Endothelial cell of umbilical vein (primary cell): Measurements from ENCODE around the gene RASAL1. TPM values are rescaled to one million over a fixed set of nuclear protein-coding genes. Genes with fewer than 3 reads are reported as not detected.

Experiments
- BruUV-seq: library from RNA; stranded (reverse); fragments of 400-500 nt; replicated peaks from 2 replicates; lab custom pipeline; 2021; lab: Mats Ljungman, UMichigan
- CTCF ChIA-PET: fragments of 300-600, 350-600 bp; sonication (Branson Sonifier 250); formaldehyde crosslinking; loops from one replicate; lab custom pipeline; 2021; ENCODE audit warnings: antibody characterized with exemption, inconsistent platforms; lab: Charles Lee
- POLR2A ChIA-PET: fragments of 300-600, 350-600 bp; sonication (Branson Sonifier 250); formaldehyde crosslinking; loops from one replicate; lab custom pipeline; 2021; ENCODE audit warnings: antibody characterized with exemption, inconsistent platforms; lab: Charles Lee
- DNase-seq: peaks from one replicate; pipeline ENCODE4 v3.0.0-alpha.2; 2011; ENCODE audit warnings: low read depth, low spot score
- FAIRE-seq: peaks from 2 replicates; lab custom pipeline; 2011; peaks lifted over from hg19 to GRCh38; lab: Jason Lieb, UNC
- H2AFZ ChIP-seq: 2 replicates; pipeline ENCODE4 v1.6.0; 2012; ENCODE audit warnings: low read depth, low read length, control low read depth, inconsistent platforms
- H3K27ac ChIP-seq: 2 replicates; pipeline ENCODE4 v1.5.1; 2011; ENCODE audit warnings: low read depth, mild to moderate bottlenecking, control low read depth, low read length, moderate library complexity; ENCODE audit not compliant: insufficient read depth
- H3K27me3 ChIP-seq, 2 experiments: 2 replicates each; pipeline versions ENCODE4 v1.6.0 to v1.6.1; 2011; ENCODE audit warnings: low read length in 2 of 2, mixed read lengths in 1 of 2; ENCODE audit not compliant: control insufficient read depth in 2 of 2, insufficient read depth in 2 of 2
- H3K36me3 ChIP-seq, 2 experiments: 2 replicates in 1 of 2; 3 replicates in 1 of 2; pipeline ENCODE4 v1.5.1; 2011; ENCODE audit warnings: low read length in 2 of 2, mild to moderate bottlenecking in 1 of 2, moderate library complexity in 1 of 2; ENCODE audit not compliant: control insufficient read depth in 2 of 2, insufficient read depth in 2 of 2; ENCODE audit errors: extremely low read depth in 1 of 2
- H3K4me1 ChIP-seq: 3 replicates; pipeline ENCODE4 v1.5.1; 2011; ENCODE audit warnings: mild to moderate bottlenecking, low read length; ENCODE audit not compliant: control insufficient read depth, insufficient read depth; ENCODE audit errors: extremely low read depth
- H3K4me2 ChIP-seq: 2 replicates; pipeline ENCODE4 v1.6.1; 2011; ENCODE audit warnings: low read length, control low read depth, mixed read lengths; ENCODE audit not compliant: insufficient read depth
- H3K4me3 ChIP-seq, 3 experiments: fragments of 200-600 bp in 1 of 3; sonication (generic), shearing (Covaris generic) in 1 of 3; replicated peaks in 1 of 3; 2 replicates each; pipeline ENCODE4 v1.5.1; 2011 to 2016; ENCODE audit warnings: control low read depth in 3 of 3, low read length in 3 of 3, mild to moderate bottlenecking in 2 of 3, inconsistent platforms in 1 of 3, low read depth in 1 of 3, moderate library complexity in 1 of 3; ENCODE audit not compliant: insufficient read depth in 1 of 3
- H3K79me2 ChIP-seq: 2 replicates; pipeline ENCODE4 v1.6.0; 2012; ENCODE audit warnings: low read length, inconsistent platforms; ENCODE audit not compliant: control insufficient read depth, insufficient read depth
- H3K9ac ChIP-seq: replicated peaks from 2 replicates; pipeline ENCODE3; 2011; ENCODE audit warnings: low read length, control low read depth; ENCODE audit not compliant: insufficient read depth; ENCODE audit errors: extremely low read depth
- H3K9me1 ChIP-seq: replicated peaks from 3 replicates; pipeline ENCODE4 v1.6.0; 2011; ENCODE audit warnings: mild to moderate bottlenecking, low read length; ENCODE audit not compliant: control insufficient read depth, insufficient read depth; ENCODE audit errors: extremely low read depth
- H3K9me3 ChIP-seq: replicated peaks from 2 replicates; pipeline ENCODE4 v1.5.1; 2012; ENCODE audit warnings: low read length, inconsistent platforms; ENCODE audit not compliant: control insufficient read depth, insufficient read depth
- H4K20me1 ChIP-seq: replicated peaks from 2 replicates; pipeline ENCODE3; 2011; ENCODE audit warnings: mild to moderate bottlenecking, low read length; ENCODE audit not compliant: control insufficient read depth, insufficient read depth; ENCODE audit errors: extremely low read depth
- EZH2 ChIP-seq: IDR thresholded peaks from 2 replicates; pipeline ENCODE4 v1.6.1; 2012; ENCODE audit warnings: borderline replicate concordance, low read depth, mild to moderate bottlenecking, moderate library complexity, low read length, inconsistent platforms; ENCODE audit not compliant: severe bottlenecking
- FOS ChIP-seq: IDR thresholded peaks from 2 replicates; pipeline ENCODE4 v1.6.1; 2011; ENCODE audit warnings: mild to moderate bottlenecking, low read length, moderate library complexity, borderline replicate concordance; ENCODE audit not compliant: insufficient read depth
- GATA2 ChIP-seq: IDR thresholded peaks from 2 replicates; pipeline ENCODE4 v1.7.0; 2011; ENCODE audit warnings: low read depth, mild to moderate bottlenecking, moderate library complexity, mixed read lengths, low read length; ENCODE audit not compliant: insufficient read length, insufficient read depth
- JUN ChIP-seq: IDR thresholded peaks from 2 replicates; pipeline ENCODE4 v1.6.1; 2011; ENCODE audit warnings: borderline replicate concordance, low read depth; ENCODE audit not compliant: insufficient read length, insufficient read depth
- MAX ChIP-seq: IDR thresholded peaks from 2 replicates; pipeline ENCODE4 v1.6.1; 2011; ENCODE audit not compliant: insufficient read depth, insufficient read length
- MYC ChIP-seq: IDR thresholded peaks from one replicate; pipeline ENCODE4 v1.6.1; 2011; ENCODE audit warnings: mild to moderate bottlenecking, low read depth, low read length
- POLR2A ChIP-seq: IDR thresholded peaks from 2 replicates; pipeline ENCODE4 v1.6.1; 2012; ENCODE audit warnings: low read depth, mild to moderate bottlenecking, control low read depth, low read length
- POLR2AphosphoS5 ChIP-seq: IDR thresholded peaks from 2 replicates; pipeline ENCODE4 v1.6.1; 2012; ENCODE audit warnings: low read depth, mild to moderate bottlenecking, control low read depth, low read length, moderate library complexity; ENCODE audit not compliant: insufficient read depth
- dilution Hi-C: fragments of 300-500 bp; cut with MboI; formaldehyde crosslinking; loops from one replicate; pipeline ENCODE4 v1.15.0; 2019; ENCODE audit warnings: low sequenced_read_pairs; ENCODE audit not compliant: extremely low pct_ligation_motif_present
- intact Hi-C: fragments of 100-400 bp; cut with micrococcal nuclease; formaldehyde crosslinking; loops from one replicate; pipeline ENCODE4 v1.10.0; 2022
- polyA plus RNA-seq, 4 experiments: library from polyadenylated mRNA; depleted of rRNA in 3 of 4; stranded (reverse) in 3 of 4; unstranded in 1 of 4; fragments of >200 nt; gene quantifications; 2 replicates each; pipeline versions ENCODE4 v1.2.1 to v1.2.3, GENCODE V29; 2011 to 2012; ENCODE audit warnings: missing spikeins in 1 of 4
- total RNA-seq: library from RNA; stranded (reverse); gene quantifications from 2 replicates; pipeline ENCODE4 v1.2.3, GENCODE V29; 2021
- TF ChIP-seq, protein P1 (sequence below), 2 donors: IDR thresholded peaks; 1 replicate in 1 of 2; 2 replicates in 1 of 2; pipeline ENCODE4 v1.5.1; 2011; ENCODE audit warnings: low read length in 2 of 2, mild to moderate bottlenecking in 2 of 2, moderate library complexity in 2 of 2, control low read depth in 1 of 2, inconsistent platforms in 1 of 2, low read depth in 1 of 2; ENCODE audit not compliant: insufficient read depth in 1 of 2; ENCODE audit errors: extremely low read depth in 1 of 2

Gene RASAL1
- total and polyA plus RNA-seq, 2 donors (not counting 3 experiments of a cell fraction or from before 2014, with no cell fraction given) = not detected

- Histone ChIP-seq H3K9ac (no peak overlapping the region), H3K27me3 (no peaks in the 10 kb centered on the region), H2AFZ (no peak overlapping the region), H3K4me3 (no peak overlapping the region), H3K36me3 (no peaks in the 10 kb centered on the region), H3K9me3 (no peaks in the 10 kb centered on the region), H4K20me1 (no peaks in the 10 kb centered on the region), H3K4me1 (no peaks in the 10 kb centered on the region), H3K9me1 (no peaks in the 10 kb centered on the region), H3K4me2 (no peak overlapping the region), H3K79me2 (no peaks in the 10 kb centered on the region), H3K27ac (no peak overlapping the region)
- ChIA-PET CTCF (no interaction called here), POLR2A (interaction anchor here (1.1 kb wide), 1 partner anchor 8 kb away, joined by 3 read pairs; no protein-coding TSS in a partner anchor)
- TF ChIP-seq POLR2AphosphoS5 = no peak
- no peak for TF ChIP-seq GATA2
- TF ChIP-seq POLR2A = no peak
- TF ChIP-seq EZH2 = no peak
- no peak for TF ChIP-seq MYC
- TF ChIP-seq, protein P1, sequence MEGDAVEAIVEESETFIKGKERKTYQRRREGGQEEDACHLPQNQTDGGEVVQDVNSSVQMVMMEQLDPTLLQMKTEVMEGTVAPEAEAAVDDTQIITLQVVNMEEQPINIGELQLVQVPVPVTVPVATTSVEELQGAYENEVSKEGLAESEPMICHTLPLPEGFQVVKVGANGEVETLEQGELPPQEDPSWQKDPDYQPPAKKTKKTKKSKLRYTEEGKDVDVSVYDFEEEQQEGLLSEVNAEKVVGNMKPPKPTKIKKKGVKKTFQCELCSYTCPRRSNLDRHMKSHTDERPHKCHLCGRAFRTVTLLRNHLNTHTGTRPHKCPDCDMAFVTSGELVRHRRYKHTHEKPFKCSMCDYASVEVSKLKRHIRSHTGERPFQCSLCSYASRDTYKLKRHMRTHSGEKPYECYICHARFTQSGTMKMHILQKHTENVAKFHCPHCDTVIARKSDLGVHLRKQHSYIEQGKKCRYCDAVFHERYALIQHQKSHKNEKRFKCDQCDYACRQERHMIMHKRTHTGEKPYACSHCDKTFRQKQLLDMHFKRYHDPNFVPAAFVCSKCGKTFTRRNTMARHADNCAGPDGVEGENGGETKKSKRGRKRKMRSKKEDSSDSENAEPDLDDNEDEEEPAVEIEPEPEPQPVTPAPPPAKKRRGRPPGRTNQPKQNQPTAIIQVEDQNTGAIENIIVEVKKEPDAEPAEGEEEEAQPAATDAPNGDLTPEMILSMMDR (IDR thresholded peaks at IDR 0.05; ENCODE audit: extremely low read depth in 1 of 2, insufficient read depth in 1 of 2, low read depth in 1 of 2, low read length in 2 of 2) = no peak
- TF ChIP-seq FOS = no peak
- no peak for TF ChIP-seq JUN
- TF ChIP-seq MAX = no peak
- dilution Hi-C loops = no loop called here
- intact Hi-C loops = no loop called here
- BruUV-seq = no TSS peak
- DNase-seq (no peak), FAIRE-seq (no peak)
Observed at GRCh38 chr12:113127791-113128199, 7.8 kb downstream of the RASAL1 start.
